K562 (cell line): Measurements from ENCODE around the gene BMP2K. TPM values are rescaled to one million over a fixed set of nuclear protein-coding genes. Genes with fewer than 3 reads are reported as not detected.

ENCODE experiments used
- ATAC-seq: fragments of 200-7000 bp; cut with Tn5 transposase; 3 replicates; pipeline ENCODE4 v1.9.1; 2020; ENCODE audit warnings: moderate library complexity
- BruUV-seq: library from RNA; stranded (reverse); fragments of 400-500 nt; replicated peaks from 2 replicates; lab custom pipeline; 2021; lab: Mats Ljungman, UMichigan
- CTCF ChIA-PET: fragments of 300-600 bp; formaldehyde crosslinking; extraction: SDS; loops from one replicate; lab custom pipeline; 2021; ENCODE audit warnings: low intra/inter-chr PET ratio; lab: Yijun Ruan, JAX
- POLR2A ChIA-PET: fragments of 300-600, 350-650 bp; sonication (Branson Sonifier 250); formaldehyde crosslinking; extraction: SDS; loops from one replicate; lab custom pipeline; 2021; ENCODE audit warnings: antibody characterized with exemption, inconsistent platforms; lab: Yijun Ruan, JAX
- DNase-seq, 4 experiments: peaks; one replicate each; pipeline versions ENCODE4 v3.0.0 to v3.0.0-alpha.2; 2011 to 2018; ENCODE audit warnings: low spot score in 3 of 4, mixed read lengths in 3 of 4; ENCODE audit errors: extremely low read depth in 1 of 4
- FAIRE-seq: peaks from 2 replicates; lab custom pipeline; 2011; peaks lifted over from hg19 to GRCh38; lab: Jason Lieb, UNC
- H2AFZ ChIP-seq: 2 replicates; pipeline ENCODE4 v1.6.0; 2011; ENCODE audit warnings: low read depth, low read length, control low read depth, inconsistent platforms
- H3K27ac ChIP-seq: fragments of 200-600 bp; 3 replicates; pipeline ENCODE4 v1.8.0; 2011; ENCODE audit warnings: low read depth, mild to moderate bottlenecking, control low read depth, inconsistent platforms, low read length, moderate library complexity, mixed read lengths; ENCODE audit errors: extremely low read depth
- H3K27me3 ChIP-seq, 2 experiments: fragments of 300-600 bp in 1 of 2; 2 replicates in 1 of 2; 3 replicates in 1 of 2; pipeline versions ENCODE4 v1.6.0 to v1.8.0; 2011; ENCODE audit warnings: inconsistent platforms in 2 of 2, low read length in 2 of 2, mild to moderate bottlenecking in 1 of 2, mixed read lengths in 1 of 2, moderate library complexity in 1 of 2; ENCODE audit not compliant: control insufficient read depth in 2 of 2, insufficient read depth in 2 of 2
- H3K36me3 ChIP-seq: fragments of 300-600 bp; 3 replicates; pipeline ENCODE4 v1.8.0; 2011; ENCODE audit warnings: mild to moderate bottlenecking, low read length, inconsistent platforms; ENCODE audit not compliant: control insufficient read depth, insufficient read depth
- H3K4me1 ChIP-seq, 2 experiments: fragments of 200-600 bp in 1 of 2; replicated peaks in 1 of 2; 2 replicates in 1 of 2; 3 replicates in 1 of 2; pipeline versions ENCODE4 v1.5.1 to v1.8.0; 2011; ENCODE audit warnings: inconsistent platforms in 2 of 2, low read length in 2 of 2, mild to moderate bottlenecking in 1 of 2, mixed read lengths in 1 of 2, moderate library complexity in 1 of 2; ENCODE audit not compliant: control insufficient read depth in 2 of 2, insufficient read depth in 2 of 2
- H3K4me2 ChIP-seq: 2 replicates; pipeline ENCODE4 v1.6.1; 2011; ENCODE audit warnings: low read length, control low read depth, inconsistent platforms, mixed read lengths; ENCODE audit not compliant: insufficient read depth
- H3K4me3 ChIP-seq: fragments of 200-600 bp; sonication (generic), shearing (Covaris generic); 2 replicates; pipeline ENCODE4 v1.5.1; 2016; ENCODE audit warnings: control low read depth, inconsistent platforms
- H3K79me2 ChIP-seq: fragments of 200-600 bp; 3 replicates; pipeline ENCODE4 v1.8.0; 2011; ENCODE audit warnings: low read length, inconsistent platforms; ENCODE audit not compliant: control insufficient read depth, insufficient read depth
- H3K9ac ChIP-seq, 2 experiments: 2 replicates each; pipeline versions ENCODE4 v1.6.0 to v1.6.1; 2011; ENCODE audit warnings: low read depth in 2 of 2, low read length in 2 of 2, control low read depth in 1 of 2, inconsistent platforms in 1 of 2, mild to moderate bottlenecking in 1 of 2, mixed read lengths in 1 of 2; ENCODE audit not compliant: insufficient read depth in 1 of 2
- H3K9me1 ChIP-seq: one replicate; pipeline ENCODE4 v1.6.0; 2011; ENCODE audit warnings: inconsistent platforms, mild to moderate bottlenecking, low read length, moderate library complexity; ENCODE audit not compliant: control insufficient read depth, insufficient read depth
- H3K9me3 ChIP-seq: replicated peaks from 2 replicates; pipeline ENCODE4 v1.5.1; 2011; ENCODE audit warnings: low read depth, low read length, inconsistent platforms; ENCODE audit not compliant: control insufficient read depth, insufficient read depth
- H4K20me1 ChIP-seq: replicated peaks from 2 replicates; pipeline ENCODE4 v1.6.1; 2011; ENCODE audit warnings: low read length, inconsistent platforms, mixed read lengths; ENCODE audit not compliant: control insufficient read depth, insufficient read depth
- ARNT ChIP-seq, 2 experiments: fragments of 450-650 bp; IDR thresholded peaks; 2 replicates each; pipeline ENCODE4 v1.6.1; 2016; ENCODE audit warnings: mild to moderate bottlenecking in 1 of 2
- DPF2 ChIP-seq: fragments of 450-650 bp; IDR thresholded peaks from 2 replicates; pipeline ENCODE4 v1.6.1; 2016
- MEIS2 ChIP-seq: fragments of 450-650 bp; IDR thresholded peaks from 2 replicates; pipeline ENCODE4 v1.6.1; 2014; ENCODE audit warnings: mild to moderate bottlenecking; ENCODE audit not compliant: partially characterized antibody
- PBX2 ChIP-seq, 2 experiments: IDR thresholded peaks in 1 of 2; conservative IDR thresholded peaks in 1 of 2; 2 replicates each; pipeline ENCODE4 v1.6.1; 2016; ENCODE audit warnings: low read depth in 2 of 2, mild to moderate bottlenecking in 1 of 2, missing compliant biosample characterization in 1 of 2, missing genetic modification characterization in 1 of 2, moderate library complexity in 1 of 2
- RBM22 ChIP-seq: fragments of 200-400 bp; formaldehyde crosslinking; IDR thresholded peaks from 2 replicates; pipeline ENCODE4 v1.6.1; 2018; ENCODE audit warnings: low read length, low read depth; ENCODE audit not compliant: poor library complexity, severe bottlenecking
- ZNF253 ChIP-seq: fragments of 250-450 bp; sonication (Bioruptor Pico); conservative IDR thresholded peaks from 2 replicates; pipeline ENCODE4 v1.6.1; 2021; ENCODE audit warnings: mild to moderate bottlenecking
- ZNF395 ChIP-seq: fragments of 200-800 bp; sonication (Bioruptor generic); IDR thresholded peaks from 2 replicates; pipeline ENCODE4 v1.6.1; 2017; ENCODE audit warnings: missing genetic modification characterization, missing compliant biosample characterization
- WGBS: fragments of 100-300 bp; shearing (Covaris generic); methylation state at CpG from one replicate; pipeline ENCODE4 v1.1.6; 2016; ENCODE audit warnings: low coverage, mixed read lengths; ENCODE audit not compliant: insufficient coverage; ENCODE audit errors: missing lambda C conversion rate; 5-methylcytosine and 5-hydroxymethylcytosine counted together
- in situ Hi-C: fragments of 300-500 bp; cut with MboI; formaldehyde crosslinking; loops from 4 replicates; pipeline ENCODE4 v1.15.0; 2018; ENCODE audit warnings: inconsistent platforms, mixed read lengths
- intact Hi-C: fragments of 100-400 bp; cut with micrococcal nuclease; formaldehyde crosslinking; loops from 2 replicates; pipeline ENCODE4 v1.14.2; 2022
- polyA plus RNA-seq, 8 experiments: library from polyadenylated mRNA; depleted of rRNA in 4 of 8; stranded (reverse) in 5 of 8; unstranded in 3 of 8; fragments of >200 nt; fragmentation: Nextera tagmentation in 2 of 8; fragmentation: Illumina TruSeq in 1 of 8; extraction: Ambion mirVana in 2 of 8; extraction: Trizol in 1 of 8; gene quantifications; 2 replicates each; pipeline versions ENCODE4 v1.2.1 to v1.2.3, GENCODE V29; 2011 to 2014; ENCODE audit warnings: inconsistent platforms in 1 of 8, missing spikeins in 1 of 8
- total RNA-seq, 7 experiments: library from RNA; depleted of rRNA in 6 of 7; stranded (reverse); fragments of >200 nt in 6 of 7; fragmentation: Illumina TruSeq in 2 of 7; extraction: Trizol in 2 of 7; gene quantifications; 2 replicates each; pipeline versions ENCODE4 v1.2.1 to v1.2.3, GENCODE V29; 2011 to 2021; ENCODE audit warnings: low replicate concordance in 1 of 7

BMP2K gene
- total and polyA plus RNA-seq, 9 of the 15 experiments (the other 6 are each of a cell fraction or from before 2014, with no cell fraction given) = 17.0 to 217 (median 104) TPM

GRCh38 chr4:78876568-78877320 is 100.6 kb downstream of the BMP2K start (continued):
- no peak for TF ChIP-seq ZNF253
- TF ChIP-seq, all 486 proteins: peak for 4

- POLR2A ChIA-PET = no interaction called here
These were observed 101.9 kb downstream of the BMP2K start for GRCh38 chr4:78878031-78878430.

GRCh38 chr4:78880874-78881492 is 104.8 kb downstream of the BMP2K start:
- Histone ChIP-seq H3K4me2 (no peak overlapping the region), H3K27me3 (no peaks in the 10 kb centered on the region), H3K9me1 (no peaks in the 10 kb centered on the region), H3K9ac (no peak overlapping the region), H3K4me1 (no peaks in the 10 kb centered on the region), H2AFZ (no peak overlapping the region), H3K4me3 (no peak overlapping the region), H3K27ac (no peak overlapping the region), H3K79me2 (peaks cover 9% of the 10 kb centered on the region; the same call in 2 of the 3 replicates), H3K9me3 (no peaks in the 10 kb centered on the region), H4K20me1 (no peaks in the 10 kb centered on the region), H3K36me3 (peaks cover 90% of the 10 kb centered on the region)
- no peak for DNase-seq
- intact Hi-C loops (no loop called here), in situ Hi-C loops (no loop called here)
- ATAC-seq = no peak
- ChIA-PET CTCF (no interaction called here), POLR2A (no interaction called here)
- BruUV-seq = no TSS peak
- FAIRE-seq = peak; percentile 40
- TF ChIP-seq ZNF395 (CRISPR knock-in tag) = no peak
- TF ChIP-seq PBX2 (CRISPR knock-in tag; IDR thresholded peaks at IDR 0.05; ENCODE audit: low read depth) = no peak
- peak; percentile 64 for TF ChIP-seq PBX2 (tag; conservative IDR thresholded peaks at IDR 0.05; ENCODE audit: low read depth)
- no peak for TF ChIP-seq ARNT (IDR thresholded peaks at IDR 0.05)
- TF ChIP-seq MEIS2 = peak; percentile 74

More at GRCh38 chr4:78878031-78878430, 101.9 kb downstream of the BMP2K start:
- TF ChIP-seq RBM22 = peak; percentile 26
- TF ChIP-seq DPF2 = no peak
- TF ChIP-seq, all 486 proteins: peak for 1
- H4K20me1 ChIP-seq = no peaks in the 10 kb centered on the region
- DNase-seq = no peak
- no peak overlapping the region for H3K9ac ChIP-seq
- BruUV-seq = no TSS peak
- no peak overlapping the region for H2AFZ ChIP-seq
- H3K79me2 ChIP-seq = peaks cover 10% of the 10 kb centered on the region; the same call in 2 of the 3 replicates
- peaks cover 89% of the 10 kb centered on the region for H3K36me3 ChIP-seq
- no peaks in the 10 kb centered on the region for H3K9me3 ChIP-seq
- in situ Hi-C loops (no loop called here), intact Hi-C loops (no loop called here)
- 100% methylated on average over 1 of the region's 1 CpG for WGBS
- H3K4me1 ChIP-seq = no peaks in the 10 kb centered on the region
- CTCF ChIA-PET = no interaction called here
- H3K4me2 ChIP-seq = no peak overlapping the region
- H3K27ac ChIP-seq = no peak overlapping the region
- no peaks in the 10 kb centered on the region for H3K27me3 ChIP-seq
- no peak overlapping the region for H3K4me3 ChIP-seq
- ATAC-seq = no peak
- no peak for FAIRE-seq
- H3K9me1 ChIP-seq = no peaks in the 10 kb centered on the region
